SJSA1 (cell line): ENCODE measurements around the gene PKN1. TPM values are rescaled to one million over a fixed set of nuclear protein-coding genes. Genes with fewer than 3 reads are reported as not detected.

Experiments used
- DNase-seq, 2 experiments: peaks; one replicate each; pipeline ENCODE4 v3.0.0-alpha.2; 2015 to 2020; ENCODE audit warnings: low spot score in 2 of 2, low read depth in 1 of 2
- H3K27ac ChIP-seq: fragments of 250-450 bp; sonication (Bioruptor Pico); 2 replicates; pipeline ENCODE4 v1.5.1; 2020; ENCODE audit warnings: mild to moderate bottlenecking, moderate library complexity
- H3K27me3 ChIP-seq: fragments of 250-450 bp; sonication (Bioruptor Pico); replicated peaks from 2 replicates; pipeline ENCODE4 v1.5.1; 2020; ENCODE audit warnings: mild to moderate bottlenecking, moderate library complexity
- H3K36me3 ChIP-seq: fragments of 250-450 bp; sonication (Bioruptor Pico); 2 replicates; pipeline ENCODE4 v1.5.1; 2020; ENCODE audit warnings: mild to moderate bottlenecking
- H3K4me1 ChIP-seq: fragments of 250-450 bp; sonication (Bioruptor Pico); replicated peaks from 2 replicates; pipeline ENCODE4 v1.6.1; 2021; ENCODE audit warnings: mild to moderate bottlenecking
- H3K4me3 ChIP-seq: fragments of 250-450 bp; sonication (Bioruptor Pico); 2 replicates; pipeline ENCODE4 v1.5.1; 2020; ENCODE audit warnings: mild to moderate bottlenecking
- H3K9me3 ChIP-seq: fragments of 250-450 bp; sonication (Bioruptor Pico); replicated peaks from 2 replicates; pipeline ENCODE4 v1.5.1; 2020; ENCODE audit warnings: mild to moderate bottlenecking
- total RNA-seq: library from RNA; depleted of rRNA; stranded (reverse); fragments of >200 nt; shearing (Covaris generic); gene quantifications from 2 replicates; pipeline ENCODE4 v1.2.3, GENCODE V29; 2014

The PKN1 gene
- total RNA-seq, 1 experiment from 2014 or later, result 79.7 TPM

GRCh38 chr19:14410091-14411051 lies 22.7 kb upstream of the PKN1 start:
- Histone ChIP-seq H3K36me3 (peaks cover 98% of the 10 kb centered on the region), H3K27ac (no peak overlapping the region), H3K4me1 (peaks cover 5% of the 10 kb centered on the region), H3K9me3 (peaks cover 3% of the 10 kb centered on the region; the same call in 1 of the 2 replicates), H3K4me3 (no peak overlapping the region), H3K27me3 (no peaks in the 10 kb centered on the region)
- DNase-seq, result no peak

GRCh38 chr19:14411161-14411937 lies 21.8 kb upstream of the PKN1 start:
- Histone ChIP-seq H3K27ac (no peak overlapping the region), H3K9me3 (no peaks in the 10 kb centered on the region; the same call in 1 of the 2 replicates), H3K4me3 (no peak overlapping the region), H3K36me3 (peaks cover 98% of the 10 kb centered on the region), H3K4me1 (peaks cover 6% of the 10 kb centered on the region), H3K27me3 (no peaks in the 10 kb centered on the region)
- DNase-seq, result no peak

GRCh38 chr19:14411938-14412245 lies 21.2 kb upstream of the PKN1 start:
- no peak for DNase-seq
- no peak overlapping the region for H3K4me3 ChIP-seq
- H3K27me3 ChIP-seq, result no peaks in the 10 kb centered on the region
- peaks cover 98% of the 10 kb centered on the region for H3K36me3 ChIP-seq
- peaks cover 11% of the 10 kb centered on the region for H3K4me1 ChIP-seq
- H3K9me3 ChIP-seq, result no peaks in the 10 kb centered on the region; the same call in 1 of the 2 replicates
- H3K27ac ChIP-seq, result no peak overlapping the region

- Histone ChIP-seq H3K36me3 (peaks cover 98% of the 10 kb centered on the region), H3K9me3 (no peaks in the 10 kb centered on the region; the same call in 1 of the 2 replicates), H3K27ac (no peak overlapping the region), H3K27me3 (no peaks in the 10 kb centered on the region), H3K4me3 (no peak overlapping the region), H3K4me1 (peaks cover 17% of the 10 kb centered on the region)
- no peak for DNase-seq
Measured at GRCh38 chr19:14412324-14412995, 20.6 kb upstream of the PKN1 start.

- Histone ChIP-seq H3K36me3 (peaks cover 95% of the 10 kb centered on the region), H3K4me3 (no peak overlapping the region), H3K27me3 (no peaks in the 10 kb centered on the region), H3K4me1 (peaks cover 20% of the 10 kb centered on the region), H3K27ac (no peak overlapping the region), H3K9me3 (no peaks in the 10 kb centered on the region; the same call in 1 of the 2 replicates)
- DNase-seq, result no peak
Measured at GRCh38 chr19:14412996-14413692, 20.0 kb upstream of the PKN1 start.

GRCh38 chr19:14413693-14414181 lies 19.4 kb upstream of the PKN1 start:
- H3K27ac ChIP-seq, result no peak overlapping the region

GRCh38 chr19:14414926-14415690 lies 18.0 kb upstream of the PKN1 start:
- Histone ChIP-seq H3K9me3 (no peaks in the 10 kb centered on the region), H3K4me1 (peaks cover 26% of the 10 kb centered on the region), H3K27ac (no peak overlapping the region), H3K27me3 (no peaks in the 10 kb centered on the region), H3K36me3 (peaks cover 82% of the 10 kb centered on the region), H3K4me3 (no peak overlapping the region)
- DNase-seq, result no peak

More at GRCh38 chr19:14413693-14414181, 19.4 kb upstream of the PKN1 start:
- DNase-seq, result no peak
- H3K9me3 ChIP-seq, result no peaks in the 10 kb centered on the region; the same call in 1 of the 2 replicates
- peaks cover 95% of the 10 kb centered on the region for H3K36me3 ChIP-seq
- H3K4me3 ChIP-seq, result no peak overlapping the region
- peaks cover 20% of the 10 kb centered on the region for H3K4me1 ChIP-seq
- no peaks in the 10 kb centered on the region for H3K27me3 ChIP-seq

- Histone ChIP-seq H3K4me3 (no peak overlapping the region), H3K9me3 (no peaks in the 10 kb centered on the region), H3K36me3 (peaks cover 65% of the 10 kb centered on the region), H3K27ac (no peak overlapping the region), H3K27me3 (no peaks in the 10 kb centered on the region), H3K4me1 (peaks cover 26% of the 10 kb centered on the region)
- no peak for DNase-seq
Measured at GRCh38 chr19:14416817-14417231, 16.3 kb upstream of the PKN1 start.

- DNase-seq, result peak; percentile 69 to 86
- H3K36me3 ChIP-seq, result peaks cover 46% of the 10 kb centered on the region
- H3K4me3 ChIP-seq, result peak overlapping the region; percentile 80
- no peaks in the 10 kb centered on the region for H3K27me3 ChIP-seq
- peak overlapping the region; percentile 95 for H3K27ac ChIP-seq
- peaks cover 22% of the 10 kb centered on the region for H3K4me1 ChIP-seq
- H3K9me3 ChIP-seq, result no peaks in the 10 kb centered on the region
Measured at GRCh38 chr19:14418856-14419105, 14.3 kb upstream of the PKN1 start.

GRCh38 chr19:14419106-14419813 lies 13.8 kb upstream of the PKN1 start, which contains the start of gene DDX39A:
Gene DDX39A (minus strand): TSS chr19:14419341. CDS start chr19:14413220, 6,121 bp downstream.
- Histone ChIP-seq H3K27me3 (no peaks in the 10 kb centered on the region), H3K36me3 (peaks cover 43% of the 10 kb centered on the region), H3K4me1 (peaks cover 21% of the 10 kb centered on the region), H3K4me3 (peak within 1 kb of the TSS; percentile 80), H3K9me3 (no peaks in the 10 kb centered on the region), H3K27ac (peak within 1 kb of the TSS; percentile 95)
- peak; percentile 99 for DNase-seq

GRCh38 chr19:14425696-14426138 lies 7.4 kb upstream of the PKN1 start:
- Histone ChIP-seq H3K4me1 (no peaks in the 10 kb centered on the region), H3K27ac (no peak overlapping the region), H3K36me3 (no peaks in the 10 kb centered on the region), H3K4me3 (no peak overlapping the region), H3K9me3 (no peaks in the 10 kb centered on the region), H3K27me3 (no peaks in the 10 kb centered on the region)
- DNase-seq, result no peak

- Histone ChIP-seq H3K36me3 (no peaks in the 10 kb centered on the region), H3K9me3 (no peaks in the 10 kb centered on the region), H3K4me3 (no peak overlapping the region), H3K27ac (no peak overlapping the region), H3K4me1 (no peaks in the 10 kb centered on the region), H3K27me3 (no peaks in the 10 kb centered on the region)
- DNase-seq, result no peak
Measured at GRCh38 chr19:14427461-14427860, 5.6 kb upstream of the PKN1 start.
